Raji (cell line): ENCODE measurements around the gene AKAP3.

Experiments
- POLR2A ChIP-seq: IDR thresholded peaks from 2 replicates; pipeline ENCODE4 v1.6.1; 2011; ENCODE audit warnings: low read depth, low read length, control low read depth; ENCODE audit not compliant: insufficient read depth

Gene AKAP3

DNA sequence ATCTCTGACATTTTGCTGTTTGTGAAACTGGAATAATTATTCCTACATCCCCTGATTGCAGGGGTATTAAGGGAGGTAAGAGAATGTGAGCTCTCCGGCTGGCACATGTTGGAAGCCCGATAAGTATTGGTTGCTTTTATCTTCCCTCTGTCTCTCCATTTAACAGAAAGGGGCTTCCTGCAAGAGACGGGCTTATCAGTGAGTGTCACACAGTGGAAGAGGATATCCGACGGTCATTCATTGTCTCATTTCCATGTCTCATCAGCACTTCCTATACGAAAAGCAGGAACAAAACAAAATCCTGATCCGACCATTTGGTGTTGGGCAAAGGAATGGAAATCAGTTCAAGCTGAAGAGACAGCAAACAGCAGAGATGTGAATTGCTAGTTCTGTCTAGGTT, 76.2 kb downstream of the AKAP3 start:
- TF ChIP-seq POLR2A: no peak

DNA sequence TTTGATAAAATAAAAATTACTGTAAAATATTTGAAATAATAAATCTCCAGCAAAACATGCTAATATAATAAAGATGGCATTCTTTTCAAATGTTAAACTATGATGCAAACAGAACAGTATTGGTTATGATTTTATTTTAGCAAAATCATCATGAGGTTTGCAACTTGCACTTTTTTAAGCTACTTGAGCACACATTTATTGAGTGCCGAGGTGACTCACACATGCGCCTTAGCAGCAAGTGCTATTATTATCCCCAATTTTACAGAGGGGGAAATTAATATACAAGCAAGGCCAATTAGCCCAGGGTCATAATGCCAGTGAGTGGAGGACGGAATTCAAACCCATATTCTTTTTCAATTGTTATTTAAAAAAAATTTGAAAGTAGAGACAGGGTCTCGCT, 79.6 kb downstream of the AKAP3 start:
- no peak for TF ChIP-seq POLR2A

DNA sequence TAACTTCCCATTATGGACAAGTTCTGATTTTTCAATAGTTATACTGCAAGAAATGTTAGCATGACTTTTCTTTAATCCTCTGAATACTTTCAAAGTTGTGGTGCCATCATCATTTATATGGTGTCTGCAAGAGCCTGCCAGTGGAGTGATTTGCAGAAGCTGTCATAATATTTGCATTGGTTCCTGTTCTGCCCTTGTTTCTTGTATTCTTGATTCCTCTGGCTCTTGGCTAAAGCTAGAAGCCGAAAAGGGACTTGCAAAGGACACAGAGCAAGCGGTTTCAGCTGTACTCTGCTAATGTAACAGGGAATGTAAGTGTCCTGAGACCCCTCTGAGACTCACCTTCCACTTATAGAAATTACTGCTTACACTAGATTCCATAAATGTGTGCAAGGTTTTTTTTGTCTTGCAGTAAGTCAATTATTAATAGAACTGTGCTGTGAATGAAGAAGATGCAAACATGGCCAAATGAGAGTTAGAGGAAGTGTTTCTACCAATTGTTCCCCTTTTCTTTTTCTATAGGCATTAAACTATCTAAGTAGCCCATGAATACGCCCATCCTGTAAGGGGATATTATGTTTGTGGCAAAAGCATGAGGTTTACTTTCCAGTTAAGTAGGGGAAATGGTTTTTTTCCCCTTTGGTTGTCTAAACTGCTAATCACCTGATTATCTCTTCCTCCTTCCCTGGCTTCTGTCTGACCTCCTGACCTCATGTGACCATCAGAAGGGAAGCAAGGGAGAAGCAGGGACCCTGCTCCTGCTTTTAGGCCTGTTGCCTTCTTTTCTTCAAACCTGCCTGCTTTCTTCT, 81.6 kb downstream of the AKAP3 start:
- no peak for TF ChIP-seq POLR2A

DNA sequence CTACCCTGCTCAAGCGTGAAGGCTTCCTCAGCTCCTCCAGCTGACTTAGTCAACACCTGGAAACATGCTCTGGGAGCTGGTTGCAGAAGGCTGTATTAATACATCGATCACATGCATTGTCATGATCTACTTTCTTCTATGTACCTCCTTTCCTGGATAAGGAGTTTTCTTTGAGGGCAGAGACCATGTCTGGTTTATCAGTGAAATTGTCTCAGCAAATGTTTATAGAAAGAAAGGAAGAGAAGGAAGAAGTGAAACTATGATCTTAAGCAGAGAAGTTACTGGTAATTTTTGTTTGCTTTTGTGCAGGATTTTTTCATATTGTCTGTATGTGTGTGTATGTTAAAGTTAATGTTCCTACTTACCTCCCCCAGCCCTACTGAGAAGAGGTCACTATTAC, 82.4 kb downstream of the AKAP3 start:
- TF ChIP-seq POLR2A: no peak
